ENCODE results near the gene SH3BP4. TPM values are rescaled to one million over a fixed set of nuclear protein-coding genes. Genes with fewer than 3 reads are reported as not detected.

The SH3BP4 gene
- total and polyA plus RNA-seq, 8 donors, result 24.1 to 35.0 (median 28.6) TPM

GRCh38 chr2:235087832-235088495 lies 136.1 kb downstream of the SH3BP4 start:
- H3K27ac ChIP-seq, result peak overlapping the region in 1 of 2 donors; percentile 1
- H3K9me3 ChIP-seq, result peaks cover 0 to 6% of the 10 kb centered on the region in 2 donors
- H3K36me3 ChIP-seq, result no peaks in the 10 kb centered on the region
- ATAC-seq (peak; percentile 57), DNase-seq (peak in 3 of 4 donors; percentile 40 to 72 (median 40))
- no peaks in the 10 kb centered on the region for H3K27me3 ChIP-seq
- H3K4me3 ChIP-seq, result no peak overlapping the region
- TF ChIP-seq, protein P1, sequence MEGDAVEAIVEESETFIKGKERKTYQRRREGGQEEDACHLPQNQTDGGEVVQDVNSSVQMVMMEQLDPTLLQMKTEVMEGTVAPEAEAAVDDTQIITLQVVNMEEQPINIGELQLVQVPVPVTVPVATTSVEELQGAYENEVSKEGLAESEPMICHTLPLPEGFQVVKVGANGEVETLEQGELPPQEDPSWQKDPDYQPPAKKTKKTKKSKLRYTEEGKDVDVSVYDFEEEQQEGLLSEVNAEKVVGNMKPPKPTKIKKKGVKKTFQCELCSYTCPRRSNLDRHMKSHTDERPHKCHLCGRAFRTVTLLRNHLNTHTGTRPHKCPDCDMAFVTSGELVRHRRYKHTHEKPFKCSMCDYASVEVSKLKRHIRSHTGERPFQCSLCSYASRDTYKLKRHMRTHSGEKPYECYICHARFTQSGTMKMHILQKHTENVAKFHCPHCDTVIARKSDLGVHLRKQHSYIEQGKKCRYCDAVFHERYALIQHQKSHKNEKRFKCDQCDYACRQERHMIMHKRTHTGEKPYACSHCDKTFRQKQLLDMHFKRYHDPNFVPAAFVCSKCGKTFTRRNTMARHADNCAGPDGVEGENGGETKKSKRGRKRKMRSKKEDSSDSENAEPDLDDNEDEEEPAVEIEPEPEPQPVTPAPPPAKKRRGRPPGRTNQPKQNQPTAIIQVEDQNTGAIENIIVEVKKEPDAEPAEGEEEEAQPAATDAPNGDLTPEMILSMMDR (IDR thresholded peaks at IDR 0.05), result no peak
- H3K4me1 ChIP-seq, result peaks cover 2 to 10% of the 10 kb centered on the region in 2 donors
- intact Hi-C loops (cut with DNase I), result no loop called here

- DNase-seq (peak in 1 of 4 donors; percentile 47), ATAC-seq (peak; percentile 48)
- H3K4me1 ChIP-seq, result peaks cover 2 to 10% of the 10 kb centered on the region in 2 donors
- intact Hi-C loops (cut with DNase I), result no loop called here
- no peaks in the 10 kb centered on the region for H3K36me3 ChIP-seq
- H3K9me3 ChIP-seq, result peaks cover 0 to 6% of the 10 kb centered on the region in 2 donors
- no peak overlapping the region for H3K4me3 ChIP-seq
- peak overlapping the region in 1 of 2 donors; percentile 1 for H3K27ac ChIP-seq
- TF ChIP-seq, protein P1 (IDR thresholded peaks at IDR 0.05), result no peak
- no peaks in the 10 kb centered on the region for H3K27me3 ChIP-seq
Observed at GRCh38 chr2:235088496-235088921, 136.7 kb downstream of the SH3BP4 start.

DNA sequence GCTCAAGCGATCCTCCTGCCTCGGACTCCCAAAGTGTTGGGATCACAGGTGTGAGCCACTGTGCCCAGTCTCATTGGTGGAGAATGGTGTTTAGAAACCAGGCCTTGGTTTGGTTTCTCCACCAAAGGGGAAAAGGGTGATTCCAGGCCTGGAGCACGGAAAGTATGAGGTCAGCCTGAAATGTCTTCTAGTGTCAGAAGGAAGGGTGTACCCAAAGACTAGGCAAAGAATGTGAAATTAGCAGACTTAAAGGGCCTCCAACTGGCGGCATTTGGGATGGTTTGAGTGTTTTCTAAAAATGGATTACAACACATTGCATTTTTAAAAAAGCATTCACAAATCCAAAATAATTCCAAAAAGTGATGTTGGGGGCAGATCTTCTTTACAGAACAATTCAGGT lies 139.6 kb downstream of the SH3BP4 start:
- H3K36me3 ChIP-seq, result no peaks in the 10 kb centered on the region
- H3K4me1 ChIP-seq, result peaks cover 2 to 10% of the 10 kb centered on the region in 2 donors
- H3K27me3 ChIP-seq, result no peaks in the 10 kb centered on the region
- H3K4me3 ChIP-seq, result no peak overlapping the region
- no peak for DNase-seq
- ATAC-seq, result no peak
- H3K27ac ChIP-seq, result no peak overlapping the region
- TF ChIP-seq, protein P1 (IDR thresholded peaks at IDR 0.05), result no peak
- intact Hi-C loops (cut with DNase I), result no loop called here
- no peaks in the 10 kb centered on the region for H3K9me3 ChIP-seq

GRCh38 chr2:235091983-235092382 lies 140.2 kb downstream of the SH3BP4 start:
- ATAC-seq (no peak), DNase-seq (no peak)
- no peak overlapping the region for H3K4me3 ChIP-seq
- H3K36me3 ChIP-seq, result no peaks in the 10 kb centered on the region
- no peak overlapping the region for H3K27ac ChIP-seq
- TF ChIP-seq, protein P1 (IDR thresholded peaks at IDR 0.05), result no peak
- H3K4me1 ChIP-seq, result peaks cover 2 to 10% of the 10 kb centered on the region in 2 donors
- H3K27me3 ChIP-seq, result no peaks in the 10 kb centered on the region
- intact Hi-C loops (cut with DNase I), result no loop called here
- H3K9me3 ChIP-seq, result no peaks in the 10 kb centered on the region

DNA sequence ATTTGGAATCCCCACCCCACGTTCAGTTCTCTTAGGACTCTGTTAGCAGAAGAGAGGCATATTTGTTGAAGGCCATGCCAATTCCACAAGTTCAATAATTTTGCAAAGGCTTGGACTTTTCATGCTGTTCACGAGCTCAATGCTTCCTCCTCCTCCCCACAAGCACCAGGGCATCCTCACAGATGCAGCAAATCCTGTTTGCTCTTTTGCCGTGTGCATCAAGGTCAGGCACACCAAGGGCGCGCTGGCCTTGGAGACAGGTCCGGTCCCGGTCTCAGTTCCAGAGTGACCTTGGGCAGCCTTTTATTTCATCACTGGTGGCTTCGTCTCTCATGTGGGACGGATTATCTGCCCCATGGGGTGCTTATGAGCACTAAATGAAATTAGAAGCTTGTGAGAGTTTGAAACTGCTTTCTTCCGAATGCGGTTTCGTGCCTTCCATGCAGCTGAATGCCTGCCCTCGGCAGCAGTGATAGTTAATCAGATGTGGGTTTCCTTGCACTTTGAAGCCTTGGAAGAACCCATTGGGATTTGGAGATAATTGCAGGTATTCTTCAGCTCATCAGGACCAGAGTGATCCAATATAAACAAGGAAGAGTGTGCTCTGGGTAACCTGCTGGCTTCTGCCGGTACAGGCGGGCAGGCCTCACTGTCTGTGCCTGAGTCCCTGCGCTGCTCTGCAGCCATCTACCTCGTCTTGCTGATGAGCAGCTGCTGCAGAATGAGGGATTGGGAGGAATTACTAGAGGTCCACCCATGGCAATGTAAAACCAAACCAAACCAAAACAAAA lies 140.8 kb downstream of the SH3BP4 start:
- Histone ChIP-seq H3K9me3 (no peaks in the 10 kb centered on the region), H3K4me1 (peaks cover 2 to 10% of the 10 kb centered on the region in 2 donors), H3K27ac (no peak overlapping the region), H3K4me3 (no peak overlapping the region), H3K36me3 (no peaks in the 10 kb centered on the region), H3K27me3 (no peaks in the 10 kb centered on the region)
- TF ChIP-seq, protein P1 (IDR thresholded peaks at IDR 0.05), result no peak
- intact Hi-C loops (cut with DNase I), result no loop called here
- ATAC-seq (no peak), DNase-seq (no peak)
